Measurements from ENCODE around the gene ZFPL1.
A peak's percentile ranks its signal among the peaks of the same experiment; 100 is the strongest.

ZFPL1 gene

DNA sequence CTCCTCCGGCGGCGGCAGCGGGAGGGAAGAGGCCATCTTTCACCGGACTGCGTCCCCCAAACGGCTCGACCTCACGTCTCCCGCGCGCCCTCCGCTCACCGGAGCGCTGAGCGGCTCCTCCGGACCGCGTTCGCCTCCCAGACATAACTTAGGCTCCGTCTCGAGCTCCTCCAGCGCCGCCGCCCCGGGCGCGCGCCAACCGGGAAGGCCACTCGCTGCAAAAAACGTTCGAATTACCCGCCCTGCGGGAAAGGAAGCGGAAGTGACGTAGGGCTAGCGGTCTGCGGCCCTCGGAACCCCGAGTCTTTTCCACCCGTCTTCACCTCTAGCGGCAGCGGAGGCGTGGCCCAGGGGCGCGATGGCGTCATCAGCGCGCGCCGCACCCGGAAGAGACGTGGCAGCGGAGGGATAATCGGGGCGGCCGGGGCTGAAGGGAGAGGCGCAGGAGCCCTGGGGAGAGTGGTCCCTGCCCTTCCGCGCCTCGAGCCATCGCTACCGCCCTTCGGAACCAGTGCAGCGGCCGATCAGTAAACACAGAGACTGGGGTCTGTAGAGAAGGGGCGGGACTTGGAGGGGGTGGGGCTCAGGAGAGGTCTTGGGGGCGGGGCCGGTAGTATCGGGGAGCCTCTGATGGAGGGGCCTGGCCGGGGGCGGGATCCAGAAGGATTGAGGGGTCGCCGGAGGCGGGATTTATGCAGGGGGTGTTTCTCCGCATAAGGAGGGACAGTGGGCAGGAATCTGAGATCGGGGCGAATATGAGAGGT, at the start of gene ZFPL1, which contains the start of gene CDCA5:
TSS of gene ZFPL1 (plus strand) at position 389 of the 764 bp plus-strand sequence. CDS start 477 bp downstream, outside the sequence.
TSS of gene CDCA5 (minus strand) at position 207 of the 764 bp plus-strand sequence. CDS start at position 145, 62 bp downstream.
- peak; percentile 96 for DNase-seq (ENCODE audit: low spot score)

DNA sequence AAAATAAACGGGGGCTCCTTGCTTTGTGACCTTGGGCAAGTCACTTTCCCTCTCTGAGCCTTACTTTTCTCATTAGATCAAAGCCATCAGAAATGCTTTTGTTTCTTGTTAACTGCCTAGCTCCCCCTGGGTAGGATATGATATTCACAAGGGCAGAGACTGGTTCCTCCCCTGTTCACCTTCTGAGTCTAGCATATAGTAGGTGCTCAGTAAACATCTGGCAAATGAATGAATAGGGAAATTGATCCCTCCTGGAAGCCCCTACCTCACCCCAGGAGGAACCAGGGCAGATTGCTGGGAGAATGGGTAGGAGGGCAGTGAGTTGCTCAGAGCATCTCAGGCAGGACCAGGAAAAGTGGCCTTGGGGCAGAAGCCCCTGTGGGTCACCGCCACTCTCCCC, 49.6 kb upstream of the ZFPL1 start:
- DNase-seq (ENCODE audit: low spot score): no peak

DNA sequence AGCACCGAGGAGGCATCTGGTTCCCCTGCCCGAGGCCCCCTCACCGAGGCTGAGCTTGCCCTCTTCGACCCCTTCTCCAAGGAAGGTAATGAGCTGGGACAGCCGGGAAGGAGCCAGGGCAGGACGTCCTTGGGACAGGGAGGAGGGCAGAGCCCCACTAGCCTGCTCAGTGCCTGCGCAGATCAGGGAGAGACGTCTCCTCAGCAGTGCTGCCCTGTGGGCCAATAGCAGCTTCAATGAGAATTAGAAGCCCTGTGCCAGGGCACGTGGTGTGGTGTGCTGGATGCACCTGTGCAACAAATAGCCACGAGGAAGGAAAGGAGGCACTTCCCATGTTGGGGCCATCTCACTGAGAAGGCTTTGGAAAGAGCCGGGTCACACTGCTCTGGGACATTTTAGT, 48.4 kb upstream of the ZFPL1 start:
- no peak for DNase-seq (ENCODE audit: low spot score)

DNA sequence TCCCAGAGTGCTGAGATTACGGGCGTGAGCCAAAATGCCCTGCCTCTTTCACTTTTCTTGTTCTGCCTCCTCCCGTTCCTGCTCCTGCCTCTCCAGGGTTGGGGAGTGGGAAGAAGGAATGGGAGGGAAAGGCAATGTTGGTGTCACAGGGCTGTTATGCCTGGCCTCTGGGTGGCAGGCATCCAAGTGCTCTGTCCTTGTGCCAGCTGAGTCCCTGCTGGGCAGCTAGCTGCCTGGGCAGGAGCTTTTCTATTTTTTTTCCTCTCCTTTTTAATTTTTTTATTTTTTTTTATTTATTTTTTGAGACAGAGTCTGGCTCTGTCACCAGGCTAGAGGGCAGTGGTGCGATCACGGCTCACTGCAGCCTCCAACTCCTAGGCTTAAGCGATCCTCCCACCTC, 47.1 kb upstream of the ZFPL1 start:
- no peak for DNase-seq (ENCODE audit: low spot score)

DNA sequence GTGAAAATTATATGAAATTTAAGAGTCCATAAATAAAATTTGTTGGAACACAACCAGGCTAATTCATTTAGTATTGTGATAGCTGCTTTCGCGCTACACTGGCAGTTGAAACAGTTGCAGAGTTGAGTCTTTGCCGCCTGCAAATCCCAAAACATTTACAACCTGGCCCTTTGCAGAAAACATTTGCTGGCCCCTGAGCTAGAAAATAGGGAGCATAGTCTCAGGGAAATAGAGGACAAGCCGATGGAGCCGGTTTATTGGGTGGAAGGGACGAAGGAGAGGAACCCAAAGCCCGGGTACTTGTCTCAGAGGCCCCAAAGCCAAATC, 43.5 kb upstream of the ZFPL1 start:
- DNase-seq (ENCODE audit: low spot score): no peak

DNA sequence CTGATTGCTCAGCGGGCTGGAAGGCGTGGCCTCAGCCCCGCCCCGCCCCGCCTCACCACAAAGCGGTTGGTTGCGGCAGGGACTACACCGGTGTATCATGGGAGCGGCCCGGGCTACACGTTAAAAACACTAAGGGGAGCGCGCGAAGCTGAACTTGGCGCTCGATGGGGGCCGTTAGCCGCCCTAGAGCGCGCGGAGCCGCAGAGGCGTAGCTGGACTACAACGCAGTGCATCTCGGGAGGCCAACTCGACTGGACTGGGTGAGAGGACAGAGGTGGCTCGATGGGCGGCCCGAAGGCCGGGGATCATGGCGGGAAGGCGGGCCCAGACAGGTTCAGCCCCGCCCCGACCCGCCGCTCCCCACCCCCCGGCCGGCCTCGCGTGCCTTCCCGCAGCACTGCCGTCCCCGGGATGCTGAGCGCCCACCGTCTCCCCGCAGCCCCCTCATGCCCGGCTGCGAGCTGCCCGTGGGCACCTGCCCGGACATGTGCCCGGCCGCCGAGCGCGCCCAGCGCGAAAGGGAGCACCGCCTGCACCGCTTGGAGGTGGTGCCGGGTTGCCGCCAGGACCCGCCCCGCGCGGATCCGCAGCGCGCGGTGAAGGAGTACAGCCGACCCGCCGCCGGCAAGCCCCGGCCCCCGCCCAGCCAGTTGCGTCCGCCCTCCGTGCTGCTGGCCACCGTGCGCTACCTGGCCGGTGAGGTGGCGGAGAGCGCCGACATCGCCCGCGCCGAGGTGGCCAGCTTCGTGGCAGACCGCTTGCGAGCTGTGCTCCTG, 43.0 kb upstream of the ZFPL1 start, which contains the start of gene SAC3D1:
TSS of gene SAC3D1 (plus strand) at position 364 of the 776 bp plus-strand sequence. CDS start at position 447, 83 bp downstream.
- DNase-seq (ENCODE audit: low spot score): peak; percentile 95

DNA sequence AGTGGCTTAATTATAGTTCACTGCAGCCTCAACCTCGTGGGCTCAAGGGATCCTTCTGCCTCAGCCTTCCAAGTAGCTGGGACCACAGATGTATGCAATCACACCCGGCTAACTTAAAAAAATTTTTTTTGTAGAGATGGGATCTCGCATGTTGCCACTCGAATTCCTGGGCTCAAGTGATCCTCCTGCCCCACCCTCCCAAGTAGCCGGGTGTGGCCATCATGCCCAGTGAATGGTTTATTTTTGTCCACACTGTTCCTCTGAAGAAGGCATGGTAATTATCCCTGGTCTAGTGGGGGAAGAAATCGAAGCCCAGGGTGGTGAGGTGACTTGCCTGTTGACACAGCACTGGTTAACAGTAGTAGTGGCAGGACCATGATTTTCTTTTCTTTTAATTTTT, 41.1 kb upstream of the ZFPL1 start:
- DNase-seq (ENCODE audit: low spot score): no peak

DNA sequence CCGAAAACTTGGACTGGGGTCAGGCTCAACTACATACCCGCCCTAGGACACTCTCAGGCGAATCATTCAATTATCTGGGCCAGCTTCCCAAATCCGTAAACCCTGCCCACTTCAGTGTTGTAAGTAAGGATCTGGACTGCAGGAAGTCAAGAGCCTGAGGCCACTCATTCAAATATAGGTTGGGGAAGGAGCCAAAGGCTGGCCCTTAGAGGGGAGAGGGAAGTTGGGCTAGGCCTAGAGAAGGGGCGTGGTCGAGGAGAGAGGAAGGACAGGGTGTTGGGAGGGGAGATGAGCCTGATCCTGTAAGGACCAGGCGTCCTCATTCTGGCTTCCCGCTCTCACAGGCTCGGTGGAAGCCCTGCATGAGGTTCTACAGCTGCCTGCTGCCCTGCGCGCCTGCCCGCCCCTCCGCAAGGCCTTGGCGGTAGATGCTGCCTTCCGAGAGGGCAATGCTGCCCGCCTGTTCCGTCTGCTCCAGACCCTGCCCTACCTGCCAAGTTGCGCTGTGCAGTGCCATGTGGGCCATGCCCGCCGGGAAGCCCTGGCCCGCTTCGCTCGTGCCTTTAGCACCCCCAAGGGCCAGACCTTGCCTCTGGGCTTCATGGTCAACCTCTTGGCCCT, 40.0 kb upstream of the ZFPL1 start:
- DNase-seq (ENCODE audit: low spot score): no peak

DNA sequence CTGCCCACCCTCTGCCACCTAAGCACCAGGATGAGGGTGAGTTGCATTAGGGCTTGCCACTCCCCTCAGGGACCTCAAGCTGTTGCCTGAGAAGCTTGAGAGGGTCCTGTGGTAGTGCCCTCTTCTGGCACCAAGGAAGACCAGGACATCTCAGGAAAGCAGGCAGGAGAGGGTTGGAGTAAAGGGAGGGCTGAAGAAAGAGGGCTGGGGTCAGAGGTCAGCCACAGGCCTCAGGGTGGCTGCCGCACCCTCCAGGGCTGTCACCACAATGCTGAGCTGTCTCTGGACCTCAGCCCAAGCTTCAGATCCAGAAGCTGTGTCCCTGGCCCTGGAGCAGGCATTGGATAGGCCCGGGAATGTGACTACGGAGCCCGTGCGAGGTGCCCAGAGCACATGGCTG, 39.0 kb upstream of the ZFPL1 start:
- no peak for DNase-seq (ENCODE audit: low spot score)

DNA sequence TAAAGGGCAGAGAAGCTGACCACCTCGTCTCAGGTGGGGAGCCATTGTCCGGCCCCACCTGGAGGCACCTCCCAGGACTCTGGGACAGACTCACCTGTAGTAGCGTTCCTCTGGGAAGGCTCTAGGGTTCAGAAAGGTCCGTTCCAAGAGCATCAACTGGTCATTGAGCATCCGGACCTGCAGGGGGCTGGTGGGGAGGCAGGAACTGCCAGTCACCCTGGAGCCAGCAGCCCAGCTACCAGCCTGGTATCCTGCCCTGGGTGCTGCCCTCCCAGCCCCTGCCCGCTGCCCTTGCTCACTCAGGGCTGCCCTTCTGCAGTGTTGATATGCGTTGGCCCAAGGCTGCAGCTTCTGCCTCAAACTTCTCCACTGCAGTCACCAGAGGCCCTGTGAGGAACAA, 38.3 kb upstream of the ZFPL1 start:
- no peak for DNase-seq (ENCODE audit: low spot score)

DNA sequence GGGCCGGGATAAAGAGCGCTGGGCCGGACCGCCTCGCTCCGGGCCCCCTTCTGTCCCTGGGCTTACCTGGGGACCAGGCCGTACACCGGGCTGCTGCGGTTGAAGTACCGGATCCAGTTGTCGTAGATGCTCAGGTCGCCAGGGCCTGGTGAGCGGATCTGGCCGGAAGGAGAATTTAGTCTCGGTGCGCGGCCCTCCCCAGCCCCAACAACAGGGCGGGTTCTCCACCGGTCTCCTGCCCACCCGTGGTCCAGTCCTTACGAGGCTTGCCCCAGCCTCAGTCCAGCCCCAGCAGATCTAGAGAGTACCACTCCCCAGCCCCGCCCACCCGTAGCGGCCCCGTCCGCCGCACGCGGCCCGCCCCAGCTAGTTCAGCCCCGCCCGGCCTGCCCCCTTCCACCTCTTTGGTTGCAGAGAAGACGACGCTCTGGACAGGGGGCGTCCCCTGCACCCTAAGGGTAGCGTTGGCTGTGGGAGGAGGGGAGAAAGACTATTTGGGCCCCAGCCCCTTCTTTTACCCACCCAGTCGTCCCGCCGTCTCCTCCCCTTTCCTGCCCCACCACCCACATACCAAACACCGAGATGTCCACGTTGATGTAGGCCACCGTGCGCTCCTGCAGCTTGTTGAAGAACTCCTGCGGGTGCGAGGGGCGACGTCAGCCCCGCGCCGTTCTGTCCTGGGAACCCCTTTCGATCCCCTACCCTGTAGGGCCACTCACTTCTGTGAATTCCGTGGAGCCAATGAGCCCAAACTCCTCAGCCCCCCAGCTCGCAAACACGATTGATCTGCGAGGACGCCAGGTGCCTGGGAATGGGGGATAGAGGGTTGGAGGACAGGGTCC, 36.2 kb upstream of the ZFPL1 start:
- no peak for DNase-seq (ENCODE audit: low spot score)

DNA sequence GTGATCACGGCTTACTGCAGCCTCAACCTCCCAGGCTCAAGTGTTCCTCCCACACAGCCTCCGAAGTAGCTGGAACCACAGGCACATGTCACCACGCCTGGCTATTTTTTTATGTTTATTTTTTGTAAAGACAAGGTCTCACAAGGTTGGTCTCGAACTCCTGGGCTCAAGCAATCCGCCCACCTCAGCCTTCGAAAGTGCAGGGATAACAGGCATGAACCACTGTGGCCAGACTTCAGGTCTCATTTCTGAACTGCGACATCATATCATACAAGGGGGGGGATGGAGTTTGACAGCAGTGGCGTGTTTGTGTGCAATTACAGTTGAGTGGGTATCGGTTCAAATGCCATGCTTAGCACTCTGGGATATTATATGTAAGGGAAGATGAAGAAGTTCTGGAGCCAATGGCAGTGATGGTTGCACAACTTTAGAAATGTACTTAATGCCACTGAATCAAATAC, 32.6 kb upstream of the ZFPL1 start:
- DNase-seq (ENCODE audit: low spot score): no peak

DNA sequence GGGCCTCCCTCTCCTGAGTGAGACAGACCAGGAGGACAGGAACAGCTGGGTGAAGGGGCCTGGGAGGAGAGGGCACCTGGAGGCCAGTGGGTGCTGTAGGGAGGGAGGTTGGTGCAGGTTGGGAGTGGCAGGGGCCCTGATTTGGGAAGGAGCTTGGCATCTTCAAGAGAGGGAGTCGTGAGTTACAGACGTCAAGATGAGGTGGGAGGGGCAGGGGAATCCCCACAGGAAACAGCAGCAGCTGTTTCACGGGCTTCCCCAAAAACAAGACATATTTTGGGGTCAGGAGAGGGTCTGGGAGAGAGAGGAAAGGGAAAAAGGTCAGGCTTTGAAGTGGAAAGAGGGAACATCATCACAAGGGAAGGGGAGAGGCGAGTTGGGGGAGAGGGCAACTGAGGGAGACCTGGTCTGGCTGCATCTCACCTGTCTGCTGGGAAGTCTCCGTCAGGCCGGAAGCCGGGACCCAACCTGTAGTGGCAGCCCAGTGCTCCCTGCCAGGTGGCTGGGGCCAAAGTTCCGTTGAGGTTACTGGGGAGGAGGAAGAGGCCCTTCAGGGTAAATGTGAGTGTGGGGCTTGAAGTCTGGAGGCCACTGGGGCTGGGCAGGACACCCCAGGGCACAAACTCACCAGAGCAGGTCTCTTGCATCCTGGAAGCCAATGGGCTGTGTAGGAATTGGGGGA, 30.1 kb upstream of the ZFPL1 start:
- DNase-seq (ENCODE audit: low spot score): no peak

DNA sequence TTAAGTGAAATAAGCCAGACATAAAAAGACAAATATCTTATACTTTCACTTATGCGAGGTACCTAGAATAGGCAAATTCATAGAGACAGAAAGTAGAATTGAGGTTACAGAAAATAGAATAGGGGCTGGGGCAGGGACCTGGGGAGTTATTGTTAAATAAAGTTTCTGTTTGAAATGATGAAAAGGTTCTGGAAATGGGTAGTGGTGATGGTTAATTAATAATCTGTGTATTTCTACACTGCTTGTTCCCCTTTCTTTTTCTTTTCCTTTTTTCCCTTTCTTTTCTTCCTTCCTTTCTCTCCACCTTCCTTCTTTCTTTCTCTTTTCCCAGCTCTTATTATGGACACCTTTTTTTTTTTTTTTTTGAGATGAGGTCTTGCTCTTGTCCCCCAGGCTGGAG, 28.5 kb upstream of the ZFPL1 start:
- DNase-seq (ENCODE audit: low spot score): no peak

DNA sequence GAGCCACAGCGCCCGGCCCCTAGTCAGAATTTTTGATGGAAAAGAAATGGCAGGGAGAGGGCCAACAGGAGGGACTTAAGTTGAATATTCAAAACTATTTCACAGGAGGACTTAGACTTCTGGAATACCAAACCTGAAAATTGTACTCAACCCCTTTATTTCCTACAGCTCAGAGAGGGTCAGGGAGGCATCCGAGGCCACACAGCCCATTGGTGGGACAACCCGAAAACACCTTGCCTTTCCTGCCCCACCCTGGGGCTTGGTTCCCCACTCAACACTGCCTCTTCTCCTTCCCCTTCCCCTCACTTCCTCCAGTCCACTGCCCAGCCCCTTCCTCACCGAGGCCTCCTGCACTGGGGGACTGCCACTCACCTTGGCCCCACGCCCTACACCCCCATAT, 27.0 kb upstream of the ZFPL1 start:
- no peak for DNase-seq (ENCODE audit: low spot score)

DNA sequence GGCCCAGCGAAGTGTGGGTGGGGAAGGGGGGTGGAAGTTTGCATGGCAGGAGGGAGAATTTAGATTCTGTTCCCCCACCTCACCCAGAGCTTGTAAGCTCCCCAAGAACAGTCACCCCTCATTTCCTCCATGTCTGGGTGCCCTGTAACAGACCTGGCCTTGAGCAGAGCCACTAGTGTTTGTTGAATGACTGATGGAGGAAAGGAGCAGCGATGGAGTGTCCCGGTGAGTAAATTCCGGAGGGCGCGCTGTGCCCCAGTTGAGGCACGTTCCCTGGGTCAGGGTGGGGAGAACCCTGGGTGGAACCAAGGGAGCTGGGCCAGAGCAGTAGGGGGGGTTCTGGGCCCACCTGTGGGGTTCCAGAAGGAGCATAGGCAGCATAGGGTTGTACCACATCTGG, 26.5 kb upstream of the ZFPL1 start:
- DNase-seq (ENCODE audit: low spot score): no peak

DNA sequence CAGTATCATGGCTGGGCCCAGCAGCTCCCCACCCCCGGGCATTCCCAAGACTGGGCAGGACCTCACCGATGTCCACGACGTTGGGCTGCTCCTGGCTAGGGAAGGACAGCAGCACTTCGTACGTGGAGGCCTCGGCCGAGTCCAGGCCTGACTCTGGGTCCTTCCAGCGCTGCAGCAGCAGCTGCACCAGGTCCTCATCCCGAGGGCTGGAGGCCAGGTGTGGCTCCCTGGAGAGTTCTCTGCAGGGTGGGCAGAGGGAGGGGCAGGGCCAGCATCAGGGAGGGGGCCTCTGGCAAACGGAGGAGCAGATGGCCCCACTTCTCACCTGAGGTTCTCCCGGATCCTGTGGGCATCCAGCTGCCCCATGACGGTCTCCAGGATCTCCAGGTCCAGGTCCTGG, 26.0 kb upstream of the ZFPL1 start:
- DNase-seq (ENCODE audit: low spot score): no peak

DNA sequence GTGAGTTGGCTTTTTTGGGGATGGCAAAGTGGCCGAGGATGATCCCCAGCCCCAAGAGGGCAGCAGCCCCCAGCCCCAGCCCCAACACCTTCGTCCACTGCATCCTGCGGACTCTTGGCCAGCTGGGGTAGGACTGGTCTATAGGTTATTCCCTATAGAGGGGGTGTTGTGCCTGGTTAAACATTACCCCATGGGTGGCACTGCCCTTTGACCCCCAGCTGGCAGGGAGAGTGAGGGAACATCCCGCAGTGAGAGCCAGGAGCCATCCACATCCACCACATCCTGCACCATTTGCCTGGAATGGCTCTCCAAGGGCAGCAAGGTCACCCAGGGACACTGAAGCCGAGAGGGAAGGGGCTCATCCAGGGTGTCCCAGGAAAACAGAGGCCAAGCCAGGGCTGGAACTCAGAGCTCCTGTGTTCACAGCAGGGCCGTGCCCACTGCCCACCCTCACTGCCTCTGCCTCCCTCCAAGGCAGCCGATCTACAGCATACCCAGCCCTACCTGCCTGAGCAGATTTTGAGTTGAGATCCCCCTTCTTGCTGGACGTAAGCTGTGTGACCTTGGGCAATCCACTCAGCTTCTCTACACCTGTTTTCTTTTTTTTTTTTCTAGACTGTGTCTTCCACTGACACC, 25.5 kb upstream of the ZFPL1 start, which contains the start of gene NAALADL1:
TSS of gene NAALADL1 (minus strand) at position 135 of the 636 bp plus-strand sequence. CDS start at position 103, 32 bp downstream.
- no peak for DNase-seq (ENCODE audit: low spot score)

DNA sequence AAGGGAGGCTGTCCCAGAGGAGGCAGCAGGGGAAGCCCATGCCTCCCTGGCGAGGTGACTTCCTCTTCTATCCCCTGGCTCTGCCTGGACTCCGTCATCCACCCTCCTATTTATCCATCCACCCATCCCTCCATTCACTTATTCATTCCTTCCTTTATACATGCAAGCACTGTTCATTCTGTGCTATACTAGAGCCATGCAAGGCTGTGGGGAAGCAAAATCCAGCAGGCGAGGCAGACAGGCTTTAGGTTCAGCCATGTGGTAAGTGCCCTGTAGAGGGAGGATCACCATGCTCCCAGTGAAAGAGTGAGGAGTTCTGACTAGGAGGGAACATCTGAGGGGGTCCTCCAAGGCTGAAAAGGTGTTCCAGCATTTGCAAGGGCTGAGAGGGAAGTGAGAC, 24.5 kb upstream of the ZFPL1 start:
- no peak for DNase-seq (ENCODE audit: low spot score)

DNA sequence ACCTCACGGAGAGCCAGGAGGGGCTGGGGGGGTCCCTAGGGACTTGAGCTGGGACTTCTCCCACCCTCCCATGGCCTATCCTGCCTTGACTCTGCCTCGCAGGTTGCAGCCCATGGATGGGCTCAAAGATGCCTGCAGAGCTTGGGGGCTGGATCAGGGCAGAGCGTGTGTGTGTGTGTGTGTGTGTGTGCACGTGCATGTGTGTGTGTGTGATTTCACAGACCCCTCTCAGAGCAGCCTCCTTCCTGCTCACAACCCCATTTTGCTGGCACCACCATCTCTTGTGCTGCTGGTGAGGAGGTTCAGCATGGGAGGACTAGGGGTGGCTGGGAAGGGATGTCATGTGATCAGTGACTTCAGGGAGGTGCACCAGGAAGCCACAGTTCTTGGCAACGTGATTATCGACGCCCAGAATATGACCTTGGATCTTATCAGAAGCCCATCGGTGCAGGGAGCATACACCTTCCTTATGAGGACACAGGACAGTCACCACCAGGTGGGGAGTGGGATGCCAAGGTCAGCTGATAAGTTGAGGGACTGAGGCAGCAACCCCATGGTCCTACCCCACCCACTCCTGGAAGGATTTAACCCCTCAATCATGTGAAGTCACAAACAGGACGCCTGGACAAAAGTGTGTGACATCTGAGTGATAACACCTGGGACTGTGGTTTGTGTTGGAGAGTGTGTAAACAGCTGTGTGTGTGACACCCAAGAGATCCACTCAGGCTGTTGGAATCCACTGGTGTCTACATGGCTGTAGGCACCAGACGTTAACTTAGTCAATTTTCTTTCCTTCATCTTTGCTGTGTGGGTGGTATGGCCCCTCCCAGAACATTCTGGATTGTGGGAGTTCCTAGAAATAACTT, 23.8 kb upstream of the ZFPL1 start:
- no peak for DNase-seq (ENCODE audit: low spot score)
